Measurements from ENCODE around the gene CSMD2.

GRCh38 chr1:34019741-34020552, 145.1 kb downstream of the CSMD2 start:
- TF ChIP-seq CTCF (IDR thresholded peaks at IDR 0.05; ENCODE audit: borderline replicate concordance, extremely low read depth, low read length, poor library complexity, severe bottlenecking) (no peak), EZH2 (IDR thresholded peaks at IDR 0.05; ENCODE audit: borderline replicate concordance, low read depth, low read length, severe bottlenecking) (no peak)
